Osteocyte (in vitro differentiated cells): ENCODE measurements around the gene TMEM161B. TPM values are rescaled to one million over a fixed set of nuclear protein-coding genes. Genes with fewer than 3 reads are reported as not detected.

Experiments used
- DNase-seq: peaks from one replicate; pipeline ENCODE4 v3.0.0; 2021; ENCODE audit warnings: mixed read lengths; ENCODE audit not compliant: unreplicated experiment; ENCODE audit errors: extremely low spot score
- H3K27ac Mint-ChIP-seq: one replicate; pipeline ENCODE4 v1.8.0; 2021; ENCODE audit warnings: mild to moderate bottlenecking, mixed read lengths; ENCODE audit not compliant: unreplicated experiment
- H3K27me3 Mint-ChIP-seq: one replicate; pipeline ENCODE4 v1.8.0; 2021; ENCODE audit warnings: mixed read lengths; ENCODE audit not compliant: unreplicated experiment
- H3K36me3 Mint-ChIP-seq: one replicate; pipeline ENCODE4 v1.8.0; 2021; ENCODE audit warnings: mixed read lengths; ENCODE audit not compliant: unreplicated experiment
- H3K4me1 Mint-ChIP-seq: one replicate; pipeline ENCODE4 v1.8.0; 2021; ENCODE audit warnings: mixed read lengths; ENCODE audit not compliant: unreplicated experiment
- H3K4me3 Mint-ChIP-seq: one replicate; pipeline ENCODE4 v1.8.0; 2021; ENCODE audit warnings: mild to moderate bottlenecking, moderate library complexity, mixed read lengths; ENCODE audit not compliant: unreplicated experiment
- H3K9me3 Mint-ChIP-seq: one replicate; pipeline ENCODE4 v1.8.0; 2021; ENCODE audit warnings: mixed read lengths; ENCODE audit not compliant: unreplicated experiment
- total RNA-seq: library from RNA; stranded (reverse); gene quantifications from 2 replicates; pipeline ENCODE4 v1.2.1, GENCODE V29; 2021
- TF ChIP-seq, protein P1 (sequence below): fragments of 200-600 bp; sonication (generic); IDR thresholded peaks from 2 replicates; pipeline ENCODE4 v1.5.0; 2021; ENCODE audit warnings: antibody characterized with exemption, mild to moderate bottlenecking, moderate library complexity

TMEM161B gene
- total RNA-seq, 1 donor from 2014 or later = 11.3 TPM

DNA sequence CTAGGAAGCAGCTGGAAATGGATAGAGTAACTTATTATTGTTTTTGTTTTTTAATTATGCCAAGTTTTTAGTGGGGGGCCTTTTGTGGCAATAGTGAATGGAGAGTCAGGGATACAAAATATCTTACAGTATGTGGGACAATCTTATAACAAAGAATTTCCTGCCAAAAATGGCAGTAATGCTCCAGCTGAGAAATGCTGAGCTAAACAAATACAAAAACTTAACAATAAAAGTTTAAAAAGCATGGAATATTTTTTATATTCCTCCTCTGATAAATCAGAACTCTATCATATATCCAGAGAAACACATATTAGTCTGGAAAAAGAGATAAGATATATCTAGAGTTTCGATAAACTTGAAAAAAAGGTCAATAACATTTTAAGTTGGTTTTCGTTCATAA is 110.6 kb downstream of the TMEM161B start:
- Mint-ChIP-seq H3K27ac (no peak overlapping the region), H3K36me3 (no peaks in the 10 kb centered on the region), H3K27me3 (peaks cover 18% of the 10 kb centered on the region), H3K4me3 (no peak overlapping the region), H3K4me1 (no peaks in the 10 kb centered on the region), H3K9me3 (peaks cover 3% of the 10 kb centered on the region)
- TF ChIP-seq, protein P1, sequence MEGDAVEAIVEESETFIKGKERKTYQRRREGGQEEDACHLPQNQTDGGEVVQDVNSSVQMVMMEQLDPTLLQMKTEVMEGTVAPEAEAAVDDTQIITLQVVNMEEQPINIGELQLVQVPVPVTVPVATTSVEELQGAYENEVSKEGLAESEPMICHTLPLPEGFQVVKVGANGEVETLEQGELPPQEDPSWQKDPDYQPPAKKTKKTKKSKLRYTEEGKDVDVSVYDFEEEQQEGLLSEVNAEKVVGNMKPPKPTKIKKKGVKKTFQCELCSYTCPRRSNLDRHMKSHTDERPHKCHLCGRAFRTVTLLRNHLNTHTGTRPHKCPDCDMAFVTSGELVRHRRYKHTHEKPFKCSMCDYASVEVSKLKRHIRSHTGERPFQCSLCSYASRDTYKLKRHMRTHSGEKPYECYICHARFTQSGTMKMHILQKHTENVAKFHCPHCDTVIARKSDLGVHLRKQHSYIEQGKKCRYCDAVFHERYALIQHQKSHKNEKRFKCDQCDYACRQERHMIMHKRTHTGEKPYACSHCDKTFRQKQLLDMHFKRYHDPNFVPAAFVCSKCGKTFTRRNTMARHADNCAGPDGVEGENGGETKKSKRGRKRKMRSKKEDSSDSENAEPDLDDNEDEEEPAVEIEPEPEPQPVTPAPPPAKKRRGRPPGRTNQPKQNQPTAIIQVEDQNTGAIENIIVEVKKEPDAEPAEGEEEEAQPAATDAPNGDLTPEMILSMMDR = no peak
- no peak for DNase-seq

DNA sequence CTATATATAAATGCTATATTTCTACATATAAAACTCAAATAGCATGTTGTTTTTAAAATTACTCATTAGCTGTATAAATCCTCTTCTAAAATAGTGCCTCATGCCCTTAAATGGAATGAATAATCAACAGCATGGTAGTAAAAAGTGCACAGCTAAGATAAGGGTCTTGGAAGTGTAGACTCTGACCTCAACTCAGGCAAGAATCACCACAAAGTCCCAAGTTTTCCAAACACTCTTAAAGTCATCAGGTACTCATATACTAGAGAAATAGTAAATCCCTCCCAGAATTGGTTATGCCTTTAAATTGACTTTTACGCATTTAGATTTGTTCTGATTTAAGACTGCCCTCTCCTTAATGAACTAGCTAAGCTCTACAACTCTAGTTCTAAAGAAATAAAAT is 113.8 kb downstream of the TMEM161B start:
- H3K9me3 Mint-ChIP-seq = peaks cover 8% of the 10 kb centered on the region
- H3K36me3 Mint-ChIP-seq = no peaks in the 10 kb centered on the region
- peaks cover 28% of the 10 kb centered on the region for H3K27me3 Mint-ChIP-seq
- TF ChIP-seq, protein P1 = no peak
- H3K4me1 Mint-ChIP-seq = no peaks in the 10 kb centered on the region
- no peak for DNase-seq
- H3K4me3 Mint-ChIP-seq = no peak overlapping the region
- H3K27ac Mint-ChIP-seq = no peak overlapping the region

DNA sequence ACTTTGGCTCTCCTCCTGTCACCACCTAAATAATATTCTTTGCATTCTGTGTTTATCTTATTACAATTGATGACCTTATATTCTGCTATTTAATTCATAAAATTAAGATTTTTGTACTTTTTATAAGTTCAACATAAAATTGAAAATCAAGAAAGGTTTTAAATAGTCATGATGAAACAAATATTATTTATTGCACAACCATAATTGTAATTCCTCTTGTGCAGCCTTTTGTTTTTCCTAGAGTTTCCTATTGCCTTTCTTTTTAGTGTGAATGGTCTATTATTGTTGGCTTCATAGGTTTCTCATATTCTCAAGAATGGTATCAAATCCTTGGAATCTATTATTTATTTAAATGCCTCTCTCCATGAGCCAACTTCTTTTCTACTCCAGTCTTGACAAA is 117.9 kb downstream of the TMEM161B start:
- H3K36me3 Mint-ChIP-seq = no peaks in the 10 kb centered on the region
- peaks cover 8% of the 10 kb centered on the region for H3K9me3 Mint-ChIP-seq
- TF ChIP-seq, protein P1 = no peak
- H3K27ac Mint-ChIP-seq = no peak overlapping the region
- DNase-seq = no peak
- H3K27me3 Mint-ChIP-seq = peaks cover 42% of the 10 kb centered on the region
- no peaks in the 10 kb centered on the region for H3K4me1 Mint-ChIP-seq
- H3K4me3 Mint-ChIP-seq = no peak overlapping the region

DNA sequence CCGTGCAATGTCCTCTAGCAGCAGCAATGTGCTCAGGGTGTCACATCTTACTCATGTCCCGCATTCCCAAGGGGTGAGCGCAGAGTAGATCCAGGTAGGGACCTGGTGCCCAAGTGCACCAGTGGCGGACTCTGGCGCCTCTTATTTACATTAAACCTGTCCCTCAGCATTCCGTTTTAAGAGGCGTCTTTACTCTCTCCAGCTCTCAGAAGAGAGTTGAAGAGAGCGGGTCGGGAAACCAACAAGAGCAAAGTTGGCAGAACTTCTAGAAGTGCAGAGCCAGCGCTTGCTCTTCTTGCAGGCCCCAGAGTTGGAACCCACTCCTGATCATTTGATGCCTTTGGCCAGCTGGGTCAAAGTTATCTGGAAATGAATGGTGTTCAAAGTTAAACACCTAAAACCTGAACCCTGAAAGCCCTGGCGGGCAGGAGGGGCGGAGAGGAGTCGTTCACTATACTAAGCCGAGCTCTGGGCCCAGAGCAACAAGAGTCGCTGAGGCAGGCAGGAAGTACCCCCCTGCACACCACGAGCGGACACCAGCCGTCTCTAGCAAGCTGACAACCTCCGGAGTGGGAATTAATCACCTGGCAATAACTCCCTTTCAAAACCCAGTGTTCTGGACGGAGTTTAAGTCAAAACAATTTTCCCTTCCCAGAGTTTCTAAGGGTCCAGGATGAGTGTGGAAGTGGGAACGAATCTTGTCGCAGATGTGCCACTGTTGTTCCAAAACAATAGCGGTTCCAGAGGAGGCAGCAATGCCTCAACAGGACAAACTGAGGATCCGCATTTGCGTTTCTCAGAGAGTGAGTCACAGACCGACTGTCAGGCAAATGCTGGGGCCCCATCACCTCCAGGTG is 122.8 kb downstream of the TMEM161B start:
- Mint-ChIP-seq H3K4me1 (no peaks in the 10 kb centered on the region), H3K4me3 (no peak overlapping the region), H3K9me3 (no peaks in the 10 kb centered on the region), H3K27ac (no peak overlapping the region), H3K36me3 (no peaks in the 10 kb centered on the region), H3K27me3 (peaks cover 33% of the 10 kb centered on the region)
- DNase-seq = no peak
- TF ChIP-seq, protein P1 = no peak

DNA sequence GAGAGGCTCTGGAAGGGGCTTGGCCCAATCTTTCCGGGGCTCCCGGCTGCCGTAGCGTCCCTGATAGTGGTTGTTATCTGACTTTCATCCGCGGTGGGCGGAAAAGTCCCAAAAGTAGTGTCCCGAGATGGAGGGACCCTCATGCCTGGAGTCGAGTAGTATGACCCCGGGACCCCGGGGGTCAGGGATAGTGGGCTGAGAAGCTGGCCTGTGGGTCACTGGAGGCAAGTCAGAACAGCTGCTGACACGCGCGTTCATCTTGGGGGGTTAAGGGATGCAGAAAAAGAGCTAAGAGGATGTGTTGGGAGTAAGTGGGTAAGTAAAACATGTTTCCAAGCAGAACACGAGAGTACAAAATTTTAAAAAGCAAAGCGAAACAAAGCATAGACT is 123.4 kb downstream of the TMEM161B start:
- no peak overlapping the region for H3K27ac Mint-ChIP-seq
- H3K36me3 Mint-ChIP-seq = no peaks in the 10 kb centered on the region
- no peaks in the 10 kb centered on the region for H3K9me3 Mint-ChIP-seq
- no peaks in the 10 kb centered on the region for H3K4me1 Mint-ChIP-seq
- no peak overlapping the region for H3K4me3 Mint-ChIP-seq
- no peak for DNase-seq
- TF ChIP-seq, protein P1 = no peak
- H3K27me3 Mint-ChIP-seq = peaks cover 33% of the 10 kb centered on the region
